GM18502 (cell line): ENCODE data around the gene IFIT1B.
A peak's percentile ranks its signal among the peaks of the same experiment; 100 is the strongest.

Experiments
- ATAC-seq: cut with Tn5 transposase; IDR thresholded peaks from one replicate; pipeline ENCODE4 v1.9.1; 2021; ENCODE audit warnings: mild to moderate bottlenecking; ENCODE audit not compliant: unreplicated experiment, poor library complexity

The IFIT1B gene

GRCh38 chr10:89347701-89348457 lies 30.0 kb upstream of the IFIT1B start:
- ATAC-seq, result no peak

- ATAC-seq, result no peak
Observed at GRCh38 chr10:89348481-89348880, 29.4 kb upstream of the IFIT1B start.

- no peak for ATAC-seq
Observed at GRCh38 chr10:89348975-89349374, 28.9 kb upstream of the IFIT1B start.

GRCh38 chr10:89350631-89351315 lies 27.1 kb upstream of the IFIT1B start:
- ATAC-seq, result peak; percentile 42

GRCh38 chr10:89351412-89351779 lies 26.5 kb upstream of the IFIT1B start:
- ATAC-seq, result peak; percentile 91

- ATAC-seq, result peak; percentile 42
Observed at GRCh38 chr10:89351780-89352597, 25.9 kb upstream of the IFIT1B start.

GRCh38 chr10:89352802-89353201 lies 25.1 kb upstream of the IFIT1B start:
- ATAC-seq, result no peak

- no peak for ATAC-seq
Observed at GRCh38 chr10:89355394-89355931, 22.4 kb upstream of the IFIT1B start.

- ATAC-seq, result no peak
Observed at GRCh38 chr10:89357096-89357495, 20.8 kb upstream of the IFIT1B start.

- no peak for ATAC-seq
Observed at GRCh38 chr10:89357975-89358374, 19.9 kb upstream of the IFIT1B start.

- no peak for ATAC-seq
Observed at GRCh38 chr10:89360157-89360556, 17.7 kb upstream of the IFIT1B start.

- ATAC-seq, result no peak
Observed at GRCh38 chr10:89362929-89363328, 14.9 kb upstream of the IFIT1B start.

GRCh38 chr10:89363729-89364442 lies 14.0 kb upstream of the IFIT1B start:
- ATAC-seq, result no peak

- peak; percentile 41 for ATAC-seq
Observed at GRCh38 chr10:89364531-89364930, 13.3 kb upstream of the IFIT1B start.

- ATAC-seq, result peak; percentile 80
Observed at GRCh38 chr10:89367529-89367928, 10.3 kb upstream of the IFIT1B start.

GRCh38 chr10:89368129-89368528 lies 9.7 kb upstream of the IFIT1B start:
- ATAC-seq, result no peak

GRCh38 chr10:89369156-89370105 lies 8.4 kb upstream of the IFIT1B start:
- ATAC-seq, result no peak

- no peak for ATAC-seq
Observed at GRCh38 chr10:89371079-89371478, 6.8 kb upstream of the IFIT1B start.

- no peak for ATAC-seq
Observed at GRCh38 chr10:89371987-89372386, 5.9 kb upstream of the IFIT1B start.
